SK-N-SH (cell line): ENCODE measurements around the gene CLSTN2.

Experiments used
- CTCF ChIP-seq: fragments of 200-600 bp; sonication (generic); IDR thresholded peaks from 2 replicates; pipeline ENCODE4 v1.6.1; 2017; ENCODE audit warnings: antibody characterized with exemption, mild to moderate bottlenecking, moderate library complexity
- GABPA ChIP-seq: IDR thresholded peaks from 2 replicates; pipeline ENCODE4 v1.4.0; 2012; ENCODE audit warnings: low read depth, mild to moderate bottlenecking
- TEAD4 ChIP-seq: IDR thresholded peaks from 2 replicates; pipeline ENCODE4 v1.4.0; 2012; ENCODE audit warnings: mild to moderate bottlenecking, borderline replicate concordance; ENCODE audit not compliant: insufficient read depth
- YY1 ChIP-seq: IDR thresholded peaks from 2 replicates; pipeline ENCODE4 v1.4.0; 2012; ENCODE audit warnings: low read depth, mild to moderate bottlenecking

- TF ChIP-seq CTCF, result no peak
- TF ChIP-seq GABPA, result no peak
- no peak for TF ChIP-seq YY1
- no peak for TF ChIP-seq TEAD4
Measured at GRCh38 chr3:140176526-140176925, 241.5 kb downstream of the CLSTN2 start.
